ENCODE data around the gene MAB21L1. TPM values are rescaled to one million over a fixed set of nuclear protein-coding genes. Genes with fewer than 3 reads are reported as not detected.

Gene MAB21L1
- polyA plus RNA-seq, 1 donor from 2014 or later = 0.07 TPM

DNA sequence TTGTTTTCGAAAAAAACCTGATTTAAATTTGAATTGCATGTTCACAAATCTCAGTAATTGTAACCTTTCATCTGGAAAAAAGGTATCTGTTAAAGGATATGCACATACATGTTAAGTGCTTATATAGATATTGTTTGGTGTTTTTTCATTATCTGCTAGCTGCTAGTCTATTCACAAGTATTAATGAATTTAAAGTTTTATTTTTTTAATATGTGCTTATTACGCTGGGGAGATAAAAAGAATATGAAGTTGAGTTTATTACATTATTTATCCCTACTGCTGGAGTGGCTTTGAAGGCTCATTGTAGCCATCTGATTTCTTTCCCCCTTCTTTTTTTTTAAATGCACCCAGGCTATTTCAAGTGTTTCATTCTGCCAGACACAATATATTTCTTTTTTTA lies 3.9 kb upstream of the MAB21L1 start:
- TF ChIP-seq EZH2 (IDR thresholded peaks at IDR 0.05; ENCODE audit: borderline replicate concordance, insufficient read depth, low read length, poor library complexity, severe bottlenecking) = no peak
- TF ChIP-seq, protein P1, sequence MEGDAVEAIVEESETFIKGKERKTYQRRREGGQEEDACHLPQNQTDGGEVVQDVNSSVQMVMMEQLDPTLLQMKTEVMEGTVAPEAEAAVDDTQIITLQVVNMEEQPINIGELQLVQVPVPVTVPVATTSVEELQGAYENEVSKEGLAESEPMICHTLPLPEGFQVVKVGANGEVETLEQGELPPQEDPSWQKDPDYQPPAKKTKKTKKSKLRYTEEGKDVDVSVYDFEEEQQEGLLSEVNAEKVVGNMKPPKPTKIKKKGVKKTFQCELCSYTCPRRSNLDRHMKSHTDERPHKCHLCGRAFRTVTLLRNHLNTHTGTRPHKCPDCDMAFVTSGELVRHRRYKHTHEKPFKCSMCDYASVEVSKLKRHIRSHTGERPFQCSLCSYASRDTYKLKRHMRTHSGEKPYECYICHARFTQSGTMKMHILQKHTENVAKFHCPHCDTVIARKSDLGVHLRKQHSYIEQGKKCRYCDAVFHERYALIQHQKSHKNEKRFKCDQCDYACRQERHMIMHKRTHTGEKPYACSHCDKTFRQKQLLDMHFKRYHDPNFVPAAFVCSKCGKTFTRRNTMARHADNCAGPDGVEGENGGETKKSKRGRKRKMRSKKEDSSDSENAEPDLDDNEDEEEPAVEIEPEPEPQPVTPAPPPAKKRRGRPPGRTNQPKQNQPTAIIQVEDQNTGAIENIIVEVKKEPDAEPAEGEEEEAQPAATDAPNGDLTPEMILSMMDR (IDR thresholded peaks at IDR 0.05; ENCODE audit: poor library complexity, severe bottlenecking) = no peak
- TF ChIP-seq MXI1 (conservative IDR thresholded peaks at IDR 0.05; ENCODE audit: poor library complexity, severe bottlenecking) = no peak
- TF ChIP-seq POLR2AphosphoS5 (IDR thresholded peaks at IDR 0.05) = no peak
- no peak for TF ChIP-seq EP300 (conservative IDR thresholded peaks at IDR 0.05; ENCODE audit: poor library complexity, severe bottlenecking)
- TF ChIP-seq, protein P2, sequence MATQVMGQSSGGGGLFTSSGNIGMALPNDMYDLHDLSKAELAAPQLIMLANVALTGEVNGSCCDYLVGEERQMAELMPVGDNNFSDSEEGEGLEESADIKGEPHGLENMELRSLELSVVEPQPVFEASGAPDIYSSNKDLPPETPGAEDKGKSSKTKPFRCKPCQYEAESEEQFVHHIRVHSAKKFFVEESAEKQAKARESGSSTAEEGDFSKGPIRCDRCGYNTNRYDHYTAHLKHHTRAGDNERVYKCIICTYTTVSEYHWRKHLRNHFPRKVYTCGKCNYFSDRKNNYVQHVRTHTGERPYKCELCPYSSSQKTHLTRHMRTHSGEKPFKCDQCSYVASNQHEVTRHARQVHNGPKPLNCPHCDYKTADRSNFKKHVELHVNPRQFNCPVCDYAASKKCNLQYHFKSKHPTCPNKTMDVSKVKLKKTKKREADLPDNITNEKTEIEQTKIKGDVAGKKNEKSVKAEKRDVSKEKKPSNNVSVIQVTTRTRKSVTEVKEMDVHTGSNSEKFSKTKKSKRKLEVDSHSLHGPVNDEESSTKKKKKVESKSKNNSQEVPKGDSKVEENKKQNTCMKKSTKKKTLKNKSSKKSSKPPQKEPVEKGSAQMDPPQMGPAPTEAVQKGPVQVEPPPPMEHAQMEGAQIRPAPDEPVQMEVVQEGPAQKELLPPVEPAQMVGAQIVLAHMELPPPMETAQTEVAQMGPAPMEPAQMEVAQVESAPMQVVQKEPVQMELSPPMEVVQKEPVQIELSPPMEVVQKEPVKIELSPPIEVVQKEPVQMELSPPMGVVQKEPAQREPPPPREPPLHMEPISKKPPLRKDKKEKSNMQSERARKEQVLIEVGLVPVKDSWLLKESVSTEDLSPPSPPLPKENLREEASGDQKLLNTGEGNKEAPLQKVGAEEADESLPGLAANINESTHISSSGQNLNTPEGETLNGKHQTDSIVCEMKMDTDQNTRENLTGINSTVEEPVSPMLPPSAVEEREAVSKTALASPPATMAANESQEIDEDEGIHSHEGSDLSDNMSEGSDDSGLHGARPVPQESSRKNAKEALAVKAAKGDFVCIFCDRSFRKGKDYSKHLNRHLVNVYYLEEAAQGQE (IDR thresholded peaks at IDR 0.05; ENCODE audit: borderline replicate concordance) = no peak
- no peak for TF ChIP-seq TAF1 (IDR thresholded peaks at IDR 0.05; ENCODE audit: low read depth)
- no peak for TF ChIP-seq RAD21 (conservative IDR thresholded peaks at IDR 0.05)
- no peak for TF ChIP-seq SMC3 (conservative IDR thresholded peaks at IDR 0.05; ENCODE audit: poor library complexity)
- no peak overlapping the region for H2AFZ ChIP-seq (ENCODE audit: low read depth, low read length)
- H3K9me3 ChIP-seq (ENCODE audit: low read length) = no peaks in the 10 kb centered on the region
- no peaks in the 10 kb centered on the region for H3K36me3 ChIP-seq (ENCODE audit: insufficient read depth, low read length)
- H3F3A ChIP-seq (ENCODE audit: insufficient read depth, low read length, poor library complexity, severe bottlenecking) = no peaks in the 10 kb centered on the region
- peaks cover 74% of the 10 kb centered on the region for H3K27me3 ChIP-seq (ENCODE audit: insufficient read depth, low read depth, low read length)
- no peaks in the 10 kb centered on the region for H3K79me2 ChIP-seq (replicated peaks; ENCODE audit: insufficient read depth, low read length)
- no peak overlapping the region for H3K27ac ChIP-seq (ENCODE audit: low read length)
- H3K9ac ChIP-seq (ENCODE audit: low read length) = no peak overlapping the region
- H3K4me3 ChIP-seq (ENCODE audit: low read length) = no peak overlapping the region
- no peak overlapping the region for H3K4me2 ChIP-seq (ENCODE audit: low read length)
- peaks cover 21% of the 10 kb centered on the region for H4K20me1 ChIP-seq (ENCODE audit: insufficient read depth)
- no peaks in the 10 kb centered on the region for H3K9me2 ChIP-seq (ENCODE audit: insufficient read depth, low read length)

DNA sequence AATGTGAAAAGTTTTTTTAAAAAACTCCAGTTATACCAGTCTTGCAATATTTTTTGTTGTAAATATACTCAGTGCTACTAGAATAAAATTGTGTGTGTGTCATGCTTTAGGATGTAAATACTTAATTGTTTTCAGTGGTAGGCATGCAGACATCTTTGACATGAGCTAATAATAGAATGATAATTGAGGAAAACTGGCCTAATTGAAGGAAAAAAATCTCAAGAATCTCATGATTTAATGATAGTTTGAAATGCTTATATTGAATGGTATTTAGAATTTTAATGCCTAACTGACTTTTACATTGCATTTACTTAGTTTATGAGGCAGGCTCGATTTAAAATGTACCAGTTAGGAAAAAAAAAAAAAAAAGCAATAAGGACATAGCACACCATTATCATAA lies 3.2 kb upstream of the MAB21L1 start:
- H2AFZ ChIP-seq (ENCODE audit: low read depth, low read length) = no peak overlapping the region
- H3K27ac ChIP-seq (ENCODE audit: low read length) = no peak overlapping the region
- H3K4me3 ChIP-seq (ENCODE audit: low read length) = no peak overlapping the region
- no peaks in the 10 kb centered on the region for H3F3A ChIP-seq (ENCODE audit: insufficient read depth, low read length, poor library complexity, severe bottlenecking)
- H3K9ac ChIP-seq (ENCODE audit: low read length) = no peak overlapping the region
- peaks cover 21% of the 10 kb centered on the region for H4K20me1 ChIP-seq (ENCODE audit: insufficient read depth)
- no peak for TF ChIP-seq RAD21 (conservative IDR thresholded peaks at IDR 0.05)
- TF ChIP-seq EP300 (conservative IDR thresholded peaks at IDR 0.05; ENCODE audit: poor library complexity, severe bottlenecking) = no peak
- TF ChIP-seq, protein P1 (IDR thresholded peaks at IDR 0.05; ENCODE audit: poor library complexity, severe bottlenecking) = no peak
- TF ChIP-seq SMC3 (conservative IDR thresholded peaks at IDR 0.05; ENCODE audit: poor library complexity) = no peak
- TF ChIP-seq EZH2 (IDR thresholded peaks at IDR 0.05; ENCODE audit: borderline replicate concordance, insufficient read depth, low read length, poor library complexity, severe bottlenecking) = no peak
- no peak for TF ChIP-seq MXI1 (conservative IDR thresholded peaks at IDR 0.05; ENCODE audit: poor library complexity, severe bottlenecking)
- TF ChIP-seq, protein P2 (IDR thresholded peaks at IDR 0.05; ENCODE audit: borderline replicate concordance) = no peak
- no peak for TF ChIP-seq POLR2AphosphoS5 (IDR thresholded peaks at IDR 0.05)
- no peak for TF ChIP-seq TAF1 (IDR thresholded peaks at IDR 0.05; ENCODE audit: low read depth)
- no peaks in the 10 kb centered on the region for H3K9me3 ChIP-seq (ENCODE audit: low read length)
- H3K79me2 ChIP-seq (replicated peaks; ENCODE audit: insufficient read depth, low read length) = no peaks in the 10 kb centered on the region
- H3K9me2 ChIP-seq (ENCODE audit: insufficient read depth, low read length) = no peaks in the 10 kb centered on the region
- H3K4me2 ChIP-seq (ENCODE audit: low read length) = no peak overlapping the region
- H3K27me3 ChIP-seq (ENCODE audit: insufficient read depth, low read depth, low read length) = peaks cover 80% of the 10 kb centered on the region
- H3K36me3 ChIP-seq (ENCODE audit: insufficient read depth, low read length) = no peaks in the 10 kb centered on the region

Measured in neural cell (in vitro differentiated cells).